Activated CD4-positive, alpha-beta T cell treated with anti-CD3 and anti-CD28 coated beads for 4 hours (primary cell): ENCODE results near the gene HSD17B11.
"Not testable (repeated sequence)": the region's sequence is repeated elsewhere in the genome, so short reads cannot be mapped to it uniquely, and the experiment has no call there.

Experiments used
- DNase-seq, 2 donors: peaks; one replicate each; pipeline ENCODE4 v3.0.0-alpha.2; 2020

HSD17B11 gene

GRCh38 chr4:87356832-87357526 is 34.0 kb downstream of the HSD17B11 start:
- DNase-seq, result no peak

GRCh38 chr4:87354168-87355102 is 36.6 kb downstream of the HSD17B11 start:
- DNase-seq, result no peak

GRCh38 chr4:87353592-87353991 is 37.4 kb downstream of the HSD17B11 start:
- peak in 1 of 2 donors; percentile 55 for DNase-seq

GRCh38 chr4:87345139-87345538 is 45.8 kb downstream of the HSD17B11 start:
- no peak for DNase-seq

- DNase-seq, result no peak
These were observed 48.1 kb downstream of the HSD17B11 start for GRCh38 chr4:87342872-87343271.

GRCh38 chr4:87341954-87342635 is 48.9 kb downstream of the HSD17B11 start:
- not testable (repeated sequence) for DNase-seq

GRCh38 chr4:87339440-87339839 is 51.5 kb downstream of the HSD17B11 start:
- DNase-seq, result no peak

GRCh38 chr4:87337361-87337760 is 53.6 kb downstream of the HSD17B11 start:
- no peak for DNase-seq

- no peak for DNase-seq
These were observed 57.7 kb downstream of the HSD17B11 start for GRCh38 chr4:87333267-87333666.

- DNase-seq, result no peak
These were observed 60.2 kb downstream of the HSD17B11 start for GRCh38 chr4:87330761-87331160.

GRCh38 chr4:87327136-87327535 is 63.9 kb downstream of the HSD17B11 start:
- no peak for DNase-seq

GRCh38 chr4:87326460-87326859 is 64.5 kb downstream of the HSD17B11 start:
- no peak for DNase-seq

GRCh38 chr4:87322754-87323153 is 68.2 kb downstream of the HSD17B11 start, which contains the start of gene HSD17B13:
Gene HSD17B13 (minus strand): TSS chr4:87322882. CDS start chr4:87322841, 41 bp downstream.
- DNase-seq, result no peak

- no peak for DNase-seq
These were observed 69.1 kb downstream of the HSD17B11 start for GRCh38 chr4:87321888-87322287.

- no peak for DNase-seq
These were observed 73.5 kb downstream of the HSD17B11 start for GRCh38 chr4:87317527-87317926.

- no peak for DNase-seq
These were observed 74.0 kb downstream of the HSD17B11 start for GRCh38 chr4:87316961-87317360.

- DNase-seq, result not testable (repeated sequence)
These were observed 76.0 kb downstream of the HSD17B11 start for GRCh38 chr4:87315000-87315399.

- DNase-seq, result no peak
These were observed 77.2 kb downstream of the HSD17B11 start for GRCh38 chr4:87313756-87314155.

GRCh38 chr4:87311684-87312083 is 79.3 kb downstream of the HSD17B11 start:
- no peak for DNase-seq

- DNase-seq, result no peak
These were observed 80.2 kb downstream of the HSD17B11 start for GRCh38 chr4:87310691-87311335.

- DNase-seq, result no peak
These were observed 81.4 kb downstream of the HSD17B11 start for GRCh38 chr4:87309625-87310024.

- DNase-seq, result no peak
These were observed 84.9 kb downstream of the HSD17B11 start for GRCh38 chr4:87306056-87306455.

- DNase-seq, result no peak
These were observed 85.4 kb downstream of the HSD17B11 start for GRCh38 chr4:87305562-87305961.
